SK-N-MC (cell line): ENCODE data around the gene HES4.

Experiments used
- DNase-seq: peaks from one replicate; pipeline ENCODE4 v3.0.0-alpha.2; 2011; ENCODE audit warnings: low read depth, low spot score
- H3K27ac ChIP-seq: fragments of 200-600 bp; sonication (generic); 2 replicates; pipeline ENCODE4 v1.5.1; 2016; ENCODE audit warnings: mixed run types
- H3K36me3 ChIP-seq: fragments of 200-600 bp; sonication (generic); 2 replicates; pipeline ENCODE4 v1.6.1; 2017; ENCODE audit warnings: antibody characterized with exemption, low read length, mixed read lengths; ENCODE audit not compliant: insufficient read depth
- H3K4me3 ChIP-seq: fragments of 200-600 bp; sonication (generic); 2 replicates; pipeline ENCODE4 v1.5.1; 2016
- H3K9ac ChIP-seq: fragments of 200-600 bp; sonication (generic); 2 replicates; pipeline ENCODE4 v1.8.0; 2017; ENCODE audit warnings: mixed run types, mixed read lengths; ENCODE audit not compliant: insufficient read length
- H3K9me3 ChIP-seq: fragments of 200-600 bp; sonication (generic); 2 replicates; pipeline ENCODE4 v1.6.1; 2017; ENCODE audit warnings: low read depth, mild to moderate bottlenecking, antibody characterized with exemption, low read length, moderate library complexity, mixed read lengths
- EZH2 ChIP-seq: fragments of 200-600 bp; sonication (generic); IDR thresholded peaks from one replicate; pipeline ENCODE4 v1.6.1; 2017; ENCODE audit warnings: antibody characterized with exemption
- FOXP2 ChIP-seq: optimal IDR thresholded peaks from 2 replicates; pipeline ENCODE3; 2011; ENCODE audit warnings: mild to moderate bottlenecking, moderate library complexity; ENCODE audit not compliant: insufficient read depth; ENCODE audit errors: extremely low read length, control extremely low read depth
- POLR2AphosphoS5 ChIP-seq: IDR thresholded peaks from 2 replicates; pipeline ENCODE4 v1.6.1; 2012; ENCODE audit warnings: mild to moderate bottlenecking, low read depth, low read length, borderline replicate concordance

Gene HES4, protein sequence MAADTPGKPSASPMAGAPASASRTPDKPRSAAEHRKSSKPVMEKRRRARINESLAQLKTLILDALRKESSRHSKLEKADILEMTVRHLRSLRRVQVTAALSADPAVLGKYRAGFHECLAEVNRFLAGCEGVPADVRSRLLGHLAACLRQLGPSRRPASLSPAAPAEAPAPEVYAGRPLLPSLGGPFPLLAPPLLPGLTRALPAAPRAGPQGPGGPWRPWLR

DNA sequence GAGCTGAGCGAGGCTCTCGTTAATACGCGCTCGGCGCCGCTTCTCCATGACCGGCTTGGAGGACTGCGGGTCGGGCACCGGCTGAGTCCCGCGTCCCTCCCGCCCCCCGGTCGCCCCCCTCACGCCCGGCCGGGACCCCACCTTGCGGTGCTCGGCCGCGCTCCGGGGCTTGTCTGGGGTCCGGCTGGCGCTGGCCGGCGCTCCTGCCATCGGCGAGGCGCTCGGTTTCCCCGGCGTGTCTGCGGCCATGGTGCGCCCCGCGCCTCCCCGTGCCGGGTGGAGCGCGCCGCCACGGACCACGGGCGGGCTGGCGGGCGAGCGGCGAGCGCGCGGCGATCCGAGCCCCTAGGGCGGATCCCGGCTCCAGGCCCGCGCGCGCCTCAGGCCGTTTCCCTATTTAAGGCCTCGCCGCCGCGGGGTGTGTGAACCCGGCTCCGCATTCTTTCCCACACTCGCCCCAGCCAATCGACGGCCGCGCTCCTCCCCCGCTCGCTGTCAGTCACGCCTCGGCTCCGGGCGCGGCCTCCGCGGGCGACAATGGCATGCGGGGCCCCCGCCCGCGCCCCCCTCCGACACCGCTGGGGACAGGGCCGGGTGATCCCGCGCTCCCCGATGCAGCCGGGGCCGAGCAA is at the start of gene HES4:
Gene HES4 (minus strand): TSS at position 373 of the 632 bp plus-strand sequence. CDS start 124 bp downstream, at position 249.
- H3K9me3 ChIP-seq = no peaks in the 10 kb centered on the region
- H3K36me3 ChIP-seq = no peaks in the 10 kb centered on the region
- H3K4me3 ChIP-seq = peak within 1 kb of the TSS; percentile 98
- peak; percentile 40 for DNase-seq
- 0 out of 2 replicates have a peak, but pooled peaks have one; percentile 15 for TF ChIP-seq POLR2AphosphoS5
- no peak for TF ChIP-seq FOXP2
- no peak for TF ChIP-seq EZH2
- peak within 1 kb of the TSS; percentile 99 for H3K9ac ChIP-seq
- H3K27ac ChIP-seq = peak within 1 kb of the TSS; percentile 98

DNA sequence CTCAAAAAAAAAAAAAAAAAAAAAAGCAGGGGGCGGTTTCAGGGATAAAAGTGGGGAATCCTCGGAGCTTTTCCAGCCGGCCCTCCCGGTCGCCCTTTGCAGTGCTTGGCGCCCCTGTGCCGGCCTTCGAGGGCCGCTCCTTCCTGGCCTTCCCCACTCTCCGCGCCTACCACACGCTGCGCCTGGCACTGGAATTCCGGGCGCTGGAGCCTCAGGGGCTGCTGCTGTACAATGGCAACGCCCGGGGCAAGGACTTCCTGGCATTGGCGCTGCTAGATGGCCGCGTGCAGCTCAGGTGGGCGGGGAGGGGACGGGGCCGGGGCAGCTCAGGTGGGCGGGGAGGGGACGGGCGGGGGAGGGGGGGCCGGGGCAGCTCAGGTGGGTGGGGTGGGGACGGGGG is 48.9 kb upstream of the HES4 start:
- no peak overlapping the region for H3K27ac ChIP-seq
- no peak overlapping the region for H3K4me3 ChIP-seq
- peaks cover 56% of the 10 kb centered on the region; the same call in 1 of the 2 replicates for H3K36me3 ChIP-seq
- H3K9me3 ChIP-seq = no peaks in the 10 kb centered on the region
- no peak overlapping the region for H3K9ac ChIP-seq
- no peak for TF ChIP-seq FOXP2
- no peak for TF ChIP-seq EZH2
- TF ChIP-seq POLR2AphosphoS5 = no peak
- no peak for DNase-seq

DNA sequence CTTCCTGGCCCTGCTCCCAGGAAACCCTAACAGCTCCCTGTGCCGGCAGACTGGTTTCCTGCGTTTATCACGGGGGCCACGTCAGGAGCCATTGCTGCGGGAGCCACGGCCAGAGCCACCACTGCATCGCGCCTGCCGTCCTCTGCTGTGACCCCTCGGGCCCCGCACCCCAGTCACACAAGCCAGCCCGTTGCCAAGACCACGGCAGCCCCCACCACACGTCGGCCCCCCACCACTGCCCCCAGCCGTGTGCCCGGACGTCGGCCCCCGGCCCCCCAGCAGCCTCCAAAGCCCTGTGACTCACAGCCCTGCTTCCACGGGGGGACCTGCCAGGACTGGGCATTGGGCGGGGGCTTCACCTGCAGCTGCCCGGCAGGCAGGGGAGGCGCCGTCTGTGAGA is 48.1 kb upstream of the HES4 start:
- Histone ChIP-seq H3K36me3 (peaks cover 60% of the 10 kb centered on the region; the same call in 1 of the 2 replicates), H3K9me3 (no peaks in the 10 kb centered on the region), H3K4me3 (no peak overlapping the region), H3K9ac (no peak overlapping the region), H3K27ac (no peak overlapping the region)
- TF ChIP-seq POLR2AphosphoS5 (no peak), FOXP2 (no peak), EZH2 (no peak)
- DNase-seq = no peak

DNA sequence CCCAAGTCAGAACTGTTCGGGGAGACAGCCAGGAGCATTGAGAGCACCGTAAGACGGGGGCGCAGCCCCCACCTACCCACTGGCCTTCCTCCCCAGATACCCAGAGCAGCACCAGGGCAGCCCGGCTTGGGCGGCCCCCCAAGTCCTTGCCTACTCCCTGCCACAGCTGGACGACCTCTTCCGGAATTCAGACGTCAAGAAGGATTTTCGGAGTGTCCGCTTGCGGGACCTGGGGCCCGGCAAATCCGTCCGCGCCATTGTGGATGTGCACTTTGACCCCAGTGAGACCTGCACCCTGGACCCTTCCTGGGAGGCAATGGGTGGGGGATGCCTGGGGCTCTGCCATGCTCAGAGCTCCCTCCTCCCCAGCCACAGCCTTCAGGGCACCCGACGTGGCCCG is 47.5 kb upstream of the HES4 start:
- no peaks in the 10 kb centered on the region for H3K9me3 ChIP-seq
- no peak overlapping the region for H3K27ac ChIP-seq
- no peak overlapping the region for H3K9ac ChIP-seq
- peaks cover 59% of the 10 kb centered on the region; the same call in 1 of the 2 replicates for H3K36me3 ChIP-seq
- TF ChIP-seq FOXP2 = no peak
- TF ChIP-seq EZH2 = no peak
- TF ChIP-seq POLR2AphosphoS5 = no peak
- no peak for DNase-seq
- H3K4me3 ChIP-seq = no peak overlapping the region

DNA sequence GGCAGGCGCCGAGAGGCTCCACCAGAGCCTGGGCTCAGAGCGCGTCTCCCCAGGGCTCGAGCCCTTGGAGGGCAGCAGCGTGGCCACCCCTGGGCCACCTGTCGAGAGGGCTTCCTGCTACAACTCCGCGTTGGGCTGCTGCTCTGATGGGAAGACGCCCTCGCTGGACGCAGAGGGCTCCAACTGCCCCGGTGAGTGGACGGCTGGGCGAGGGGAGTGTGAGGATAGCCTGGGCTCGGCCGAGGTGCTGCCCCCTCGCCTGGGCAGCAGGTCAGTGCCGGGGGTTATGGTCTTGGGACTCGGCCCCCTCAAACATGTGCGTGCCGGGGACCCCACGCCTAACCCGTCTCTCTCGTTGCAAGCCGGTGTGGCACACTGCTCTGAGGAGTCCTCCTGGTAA is 46.9 kb upstream of the HES4 start:
- TF ChIP-seq POLR2AphosphoS5 (no peak), EZH2 (no peak), FOXP2 (no peak)
- peaks cover 53% of the 10 kb centered on the region; the same call in 1 of the 2 replicates for H3K36me3 ChIP-seq
- H3K27ac ChIP-seq = no peak overlapping the region
- no peaks in the 10 kb centered on the region for H3K9me3 ChIP-seq
- H3K4me3 ChIP-seq = no peak overlapping the region
- H3K9ac ChIP-seq = no peak overlapping the region
- no peak for DNase-seq

DNA sequence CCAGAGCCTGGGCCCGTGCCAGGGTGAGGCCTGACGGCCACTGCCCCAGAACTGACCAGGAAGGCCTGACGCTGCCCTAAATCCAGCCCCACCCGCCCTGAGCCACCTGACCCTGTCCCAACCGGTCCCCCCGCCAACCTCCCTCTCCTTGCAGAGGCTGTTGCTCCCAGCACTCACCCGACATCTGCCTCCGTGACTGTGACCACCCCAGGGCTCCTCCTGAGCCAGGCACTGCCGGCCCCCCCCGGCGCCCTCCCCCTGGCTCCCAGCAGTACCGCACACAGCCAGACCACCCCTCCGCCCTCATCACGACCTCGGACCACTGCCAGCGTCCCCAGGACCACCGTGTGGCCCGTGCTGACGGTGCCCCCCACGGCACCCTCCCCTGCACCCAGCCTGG is 46.3 kb upstream of the HES4 start:
- DNase-seq = no peak
- no peaks in the 10 kb centered on the region for H3K9me3 ChIP-seq
- no peak overlapping the region for H3K9ac ChIP-seq
- no peak overlapping the region for H3K27ac ChIP-seq
- H3K36me3 ChIP-seq = peaks cover 48% of the 10 kb centered on the region; the same call in 1 of the 2 replicates
- H3K4me3 ChIP-seq = no peak overlapping the region
- TF ChIP-seq POLR2AphosphoS5 (no peak), EZH2 (no peak), FOXP2 (no peak)

DNA sequence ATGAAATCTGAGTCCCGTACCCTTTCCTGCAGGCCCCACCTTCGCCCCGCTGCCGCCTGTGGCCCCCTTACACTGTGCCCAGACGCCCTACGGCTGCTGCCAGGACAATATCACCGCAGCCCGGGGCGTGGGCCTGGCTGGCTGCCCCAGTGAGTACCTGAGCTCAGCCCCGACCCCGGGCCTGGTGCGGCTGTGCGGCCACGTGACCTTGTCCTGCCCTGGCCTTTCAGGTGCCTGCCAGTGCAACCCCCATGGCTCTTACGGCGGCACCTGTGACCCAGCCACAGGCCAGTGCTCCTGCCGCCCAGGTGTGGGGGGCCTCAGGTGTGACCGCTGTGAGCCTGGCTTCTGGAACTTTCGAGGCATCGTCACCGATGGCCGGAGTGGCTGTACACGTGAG is 45.2 kb upstream of the HES4 start:
- no peak for DNase-seq
- H3K36me3 ChIP-seq = peaks cover 41% of the 10 kb centered on the region; the same call in 1 of the 2 replicates
- H3K27ac ChIP-seq = no peak overlapping the region
- TF ChIP-seq EZH2 (no peak), POLR2AphosphoS5 (no peak), FOXP2 (no peak)
- no peak overlapping the region for H3K9ac ChIP-seq
- H3K9me3 ChIP-seq = no peaks in the 10 kb centered on the region
- H3K4me3 ChIP-seq = no peak overlapping the region

DNA sequence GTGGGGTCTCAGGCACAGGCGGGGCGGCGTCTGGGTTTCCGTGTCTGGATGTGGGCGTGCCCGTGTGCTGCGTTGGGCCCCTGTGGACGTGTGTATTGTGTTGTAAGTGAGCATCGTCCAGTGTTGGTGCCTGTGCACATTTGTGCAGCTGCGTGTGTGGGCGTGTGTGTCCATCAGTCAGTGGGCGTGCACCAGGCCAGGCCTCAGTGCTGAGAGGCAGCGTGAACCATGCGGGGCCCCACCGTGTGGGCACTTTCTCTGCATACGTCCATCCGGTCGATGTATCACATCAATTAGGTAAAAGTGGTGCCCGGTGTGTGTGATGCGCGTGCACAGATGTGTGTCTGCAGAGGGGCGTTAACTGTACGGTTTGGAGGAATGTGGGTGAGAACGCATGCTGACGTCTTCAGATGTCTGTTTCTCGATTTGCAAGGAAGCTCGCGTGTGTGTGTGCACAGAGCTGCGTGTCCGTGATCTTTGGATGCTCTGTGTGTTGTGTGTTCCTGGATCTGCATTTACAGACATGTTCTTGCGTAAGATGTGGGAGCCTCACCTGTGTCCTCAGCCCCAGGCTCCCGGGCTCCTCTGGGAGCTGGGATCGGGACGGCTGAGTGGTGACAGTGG is 44.7 kb upstream of the HES4 start:
- TF ChIP-seq POLR2AphosphoS5 = no peak
- TF ChIP-seq FOXP2 = no peak
- no peak for TF ChIP-seq EZH2
- no peaks in the 10 kb centered on the region for H3K9me3 ChIP-seq
- no peak overlapping the region for H3K27ac ChIP-seq
- H3K36me3 ChIP-seq = peaks cover 41% of the 10 kb centered on the region; the same call in 1 of the 2 replicates
- H3K9ac ChIP-seq = no peak overlapping the region
- no peak for DNase-seq
- no peak overlapping the region for H3K4me3 ChIP-seq

DNA sequence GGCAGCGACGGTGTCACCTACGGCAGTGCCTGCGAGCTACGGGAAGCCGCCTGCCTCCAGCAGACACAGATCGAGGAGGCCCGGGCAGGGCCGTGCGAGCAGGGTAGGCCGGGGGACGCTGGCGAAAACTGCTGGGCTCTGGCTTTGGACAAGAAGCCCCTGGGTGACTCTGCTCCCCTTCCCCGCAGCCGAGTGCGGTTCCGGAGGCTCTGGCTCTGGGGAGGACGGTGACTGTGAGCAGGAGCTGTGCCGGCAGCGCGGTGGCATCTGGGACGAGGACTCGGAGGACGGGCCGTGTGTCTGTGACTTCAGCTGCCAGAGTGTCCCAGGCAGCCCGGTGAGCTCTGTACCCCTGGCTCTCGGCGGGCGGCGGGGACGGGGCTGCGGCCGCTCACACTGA is 44.0 kb upstream of the HES4 start:
- Histone ChIP-seq H3K27ac (no peak overlapping the region), H3K9ac (no peak overlapping the region), H3K4me3 (no peak overlapping the region), H3K36me3 (peaks cover 39% of the 10 kb centered on the region; the same call in 1 of the 2 replicates), H3K9me3 (no peaks in the 10 kb centered on the region)
- no peak for DNase-seq
- TF ChIP-seq POLR2AphosphoS5 = no peak
- TF ChIP-seq EZH2 = no peak
- TF ChIP-seq FOXP2 = no peak
